Body of pancreas (tissue), 4 donors: Measurements from ENCODE around the gene COL26A1. TPM values are rescaled to one million over a fixed set of nuclear protein-coding genes. Genes with fewer than 3 reads are reported as not detected.
"Not testable (repeated sequence)": the region's sequence is repeated elsewhere in the genome, so short reads cannot be mapped to it uniquely, and the experiment has no call there.

Experiments used
- ATAC-seq: fragments of 150-250 bp; one replicate; pipeline ENCODE4 v1.9.1; 2016
- DNase-seq, 4 donors: peaks; one replicate each; pipeline ENCODE4 v3.0.0-alpha.2; 2019
- H3K27ac ChIP-seq, 4 donors: fragments of 200-600 bp; sonication (generic); 1 replicate in 3 of 4; 2 replicates in 1 of 4; pipeline versions ENCODE4 v1.5.1 to v1.6.1; 2016 to 2019; ENCODE audit warnings: mild to moderate bottlenecking in 1 of 4, mixed read lengths in 1 of 4, moderate library complexity in 1 of 4
- H3K27me3 ChIP-seq, 2 donors: fragments of 200-600 bp; sonication (generic); one replicate each; pipeline ENCODE4 v1.6.0; 2016; ENCODE audit warnings: mild to moderate bottlenecking in 1 of 2
- H3K36me3 ChIP-seq, 2 donors: fragments of 200-600 bp; sonication (generic); replicated peaks in 1 of 2; 2 replicates each; pipeline ENCODE4 v1.5.1; 2016; ENCODE audit warnings: low read depth in 2 of 2; ENCODE audit not compliant: insufficient read depth in 1 of 2
- H3K4me1 ChIP-seq: fragments of 200-600 bp; sonication (generic); one replicate; pipeline ENCODE4 v1.6.0; 2016
- H3K4me3 ChIP-seq, 2 donors: fragments of 200-600 bp; sonication (generic); 1 replicate in 1 of 2; 2 replicates in 1 of 2; pipeline ENCODE4 v1.5.1; 2016 to 2019
- H3K9me3 ChIP-seq, 3 donors: fragments of 200-600 bp; sonication (generic); 1 replicate in 2 of 3; 2 replicates in 1 of 3; pipeline ENCODE4 v1.5.1; 2016
- CTCF ChIP-seq, 7 experiments: fragments of 450-650 bp in 4 of 7; fragments of 200-600 bp in 3 of 7; sonication (generic) in 3 of 7; IDR thresholded peaks; one replicate each; pipeline ENCODE4 v1.5.1; 2016 to 2019; ENCODE audit warnings: antibody characterized with exemption in 7 of 7
- POLR2A ChIP-seq, 3 donors: fragments of 450-650 bp; IDR thresholded peaks; one replicate each; pipeline ENCODE4 v1.6.1; 2016; ENCODE audit warnings: antibody characterized with exemption in 3 of 3, mild to moderate bottlenecking in 2 of 3
- WGBS, 2 donors: methylation state at CpG; one replicate each; pipeline ENCODE4 v1.1.5; 2017; 5-methylcytosine and 5-hydroxymethylcytosine counted together
- intact Hi-C: fragments of 100-400 bp; cut with DNase I; formaldehyde crosslinking; loops from one replicate; pipeline ENCODE4 v1.15.1; 2023
- total RNA-seq, 2 donors: library from RNA; depleted of rRNA; stranded (reverse); fragments of >200 nt; gene quantifications; one replicate each; pipeline ENCODE4 v1.1.0, GENCODE V29; 2016

Gene COL26A1
- total RNA-seq, 2 donors from 2014 or later = 0.78 to 2.0 TPM

DNA sequence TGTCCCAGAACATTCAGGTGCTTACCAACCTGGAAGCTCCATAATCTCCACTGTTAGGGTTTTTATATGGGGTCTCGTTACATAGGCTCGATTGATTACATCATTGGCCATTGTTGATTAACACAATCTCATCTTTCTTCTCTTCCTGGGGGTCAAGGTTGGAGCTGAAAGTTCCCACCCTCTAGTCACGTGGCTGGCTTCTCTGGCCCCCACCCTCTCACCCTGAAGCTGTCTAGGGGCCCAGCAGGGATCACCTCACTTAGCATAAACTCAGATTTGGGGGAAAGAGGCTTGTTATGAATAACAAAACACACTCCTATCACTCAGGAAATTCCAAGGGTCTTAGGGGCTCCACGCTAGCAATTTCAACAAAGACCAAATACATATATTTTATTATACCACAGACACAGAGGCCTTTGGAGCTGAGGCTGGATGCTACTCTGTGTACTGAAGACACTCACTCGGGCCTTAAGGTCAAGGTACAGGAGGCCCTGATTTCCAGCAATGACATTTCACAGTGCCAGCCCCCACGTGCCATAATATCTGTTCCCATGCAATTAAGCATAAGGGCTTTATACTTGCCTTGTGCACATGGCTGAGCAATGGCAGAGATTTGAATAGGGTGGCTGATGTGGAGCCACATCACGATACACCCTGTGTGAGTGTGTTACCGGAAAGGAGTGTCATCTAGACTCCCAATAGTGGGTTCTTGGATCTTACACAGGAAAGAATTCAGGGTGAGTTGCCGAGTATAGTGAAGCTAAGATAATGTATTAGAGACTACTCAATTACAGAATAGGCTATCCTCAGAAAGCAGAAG is 108.2 kb downstream of the COL26A1 start:
- WGBS, 2 donors = 77 to 80% methylated on average over 8 to 9 of the region's 9 CpGs
- Histone ChIP-seq H3K27me3 (no peaks in the 10 kb centered on the region), H3K36me3 (no peaks in the 10 kb centered on the region), H3K9me3 (no peaks in the 10 kb centered on the region), H3K4me1 (no peaks in the 10 kb centered on the region), H3K27ac (no peak overlapping the region), H3K4me3 (no peak overlapping the region)
- no peak for TF ChIP-seq POLR2A (IDR thresholded peaks at IDR 0.05)
- no peak for TF ChIP-seq CTCF (IDR thresholded peaks at IDR 0.05)
- DNase-seq (no peak), ATAC-seq (no peak)
- intact Hi-C loops = no loop called here

DNA sequence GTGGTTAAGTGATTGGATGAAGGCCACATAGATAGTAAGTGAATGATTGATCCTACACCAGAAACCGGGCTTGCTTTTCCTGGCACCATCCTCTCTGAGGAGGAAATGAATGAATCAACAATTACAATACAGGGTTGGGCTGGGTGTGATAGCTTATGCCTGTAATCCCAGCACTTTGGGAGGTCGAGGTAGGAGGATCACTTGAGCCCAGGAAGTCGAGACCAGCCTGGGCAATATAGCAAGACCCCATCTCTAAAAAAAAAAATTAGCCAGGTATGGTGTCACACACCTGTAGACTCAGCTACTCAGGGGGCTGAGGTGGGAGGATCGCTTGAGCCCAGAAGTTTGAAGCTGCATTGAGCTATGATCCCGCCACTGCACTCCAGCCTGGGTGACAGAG is 111.5 kb downstream of the COL26A1 start:
- no peak for ATAC-seq

DNA sequence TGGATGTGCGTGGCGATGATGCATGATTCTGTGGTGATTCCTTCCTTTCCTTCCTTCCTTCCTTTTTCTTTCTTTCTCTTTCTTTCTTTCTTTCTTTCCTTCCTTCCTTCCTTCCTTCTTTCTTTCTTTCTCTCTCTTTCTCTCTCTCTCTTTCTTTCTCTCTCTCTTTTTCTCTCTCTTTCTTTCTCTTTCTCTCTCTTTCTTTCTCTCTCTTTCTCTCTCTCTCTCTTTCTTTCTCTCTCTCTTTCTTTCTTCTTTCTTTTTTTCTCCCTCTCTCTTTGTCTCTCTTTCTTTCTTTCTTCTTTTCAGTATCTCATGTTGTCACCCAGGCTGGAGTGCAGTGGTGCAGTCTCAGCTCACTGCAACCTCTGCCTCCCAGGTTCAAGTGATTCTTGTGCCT is 113.0 kb downstream of the COL26A1 start:
- intact Hi-C loops, H3K27me3 ChIP-seq, H3K36me3 ChIP-seq, ATAC-seq, H3K27ac ChIP-seq, H3K9me3 ChIP-seq, DNase-seq, H3K4me3 ChIP-seq, H3K4me1 ChIP-seq: not testable (repeated sequence)
- WGBS, 2 donors = 73 to 96% methylated on average over 2 of the region's 2 CpGs

More for the DNA sequence above, 111.5 kb downstream of the COL26A1 start:
- WGBS, 2 donors = 37 to 61% methylated on average over 5 of the region's 5 CpGs
- Histone ChIP-seq H3K27ac (no peak overlapping the region), H3K4me3 (no peak overlapping the region), H3K27me3 (no peaks in the 10 kb centered on the region), H3K9me3 (no peaks in the 10 kb centered on the region), H3K4me1 (no peaks in the 10 kb centered on the region), H3K36me3 (no peaks in the 10 kb centered on the region)
- intact Hi-C loops = no loop called here
- TF ChIP-seq CTCF (IDR thresholded peaks at IDR 0.05) = no peak
- TF ChIP-seq POLR2A (IDR thresholded peaks at IDR 0.05) = no peak
- DNase-seq = no peak

- no peak for TF ChIP-seq CTCF (IDR thresholded peaks at IDR 0.05)
- no peak for TF ChIP-seq POLR2A (IDR thresholded peaks at IDR 0.05)
- no peaks in the 10 kb centered on the region for H3K36me3 ChIP-seq
- 89 to 91% methylated on average over 1 of the region's 1 CpG for WGBS, 2 donors
- intact Hi-C loops = no loop called here
- no peaks in the 10 kb centered on the region for H3K27me3 ChIP-seq
- no peaks in the 10 kb centered on the region for H3K9me3 ChIP-seq
- no peak overlapping the region for H3K4me3 ChIP-seq
- ATAC-seq (no peak), DNase-seq (no peak)
- H3K4me1 ChIP-seq = no peaks in the 10 kb centered on the region
- H3K27ac ChIP-seq = no peak overlapping the region
Measured at GRCh38 chr7:101479217-101479616, 116.5 kb downstream of the COL26A1 start.

DNA sequence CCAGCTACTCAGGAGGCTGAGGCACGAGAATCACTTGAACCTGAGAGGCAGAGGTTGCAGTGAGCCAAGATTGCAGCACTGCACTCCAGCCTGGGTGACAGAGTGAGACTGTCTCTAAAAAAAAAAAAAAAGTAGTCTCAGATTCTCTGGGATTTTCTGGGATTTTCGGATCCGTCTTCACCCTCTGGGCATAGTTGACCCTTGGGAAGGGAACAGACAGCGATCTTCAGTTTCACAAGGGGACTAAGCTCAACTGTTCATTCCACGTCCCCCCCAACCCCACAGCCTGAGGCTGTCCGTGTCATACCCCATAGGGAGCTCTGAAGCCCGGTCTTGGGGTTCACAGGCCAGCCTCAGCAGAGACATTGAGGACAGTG is 123.4 kb downstream of the COL26A1 start:
- H3K4me1 ChIP-seq, H3K4me3 ChIP-seq, H3K36me3 ChIP-seq, intact Hi-C loops, H3K27me3 ChIP-seq, H3K9me3 ChIP-seq, H3K27ac ChIP-seq, DNase-seq, ATAC-seq: not testable (repeated sequence)
- whole genome bisulfite sequencing, 2 donors = 76 to 97% methylated on average over 6 to 7 of the region's 7 CpGs
